Middle frontal gyrus (tissue), 1 donor: ENCODE measurements around the gene RNF212.

Experiments used
- DNase-seq: peaks from one replicate; pipeline ENCODE4 v3.0.0-alpha.2; 2015; ENCODE audit warnings: low spot score; ENCODE audit errors: extremely low spot score

Gene RNF212

GRCh38 chr4:1090465-1091440 lies 22.6 kb downstream of the RNF212 start:
- DNase-seq, result no peak

- DNase-seq, result no peak
Observed at GRCh38 chr4:1090036-1090435, 23.3 kb downstream of the RNF212 start.

- DNase-seq, result no peak
Observed at GRCh38 chr4:1087371-1087770, 26.0 kb downstream of the RNF212 start.

- DNase-seq, result no peak
Observed at GRCh38 chr4:1086011-1086410, 27.4 kb downstream of the RNF212 start.

- no peak for DNase-seq
Observed at GRCh38 chr4:1085404-1085799, 28.0 kb downstream of the RNF212 start.

GRCh38 chr4:1084796-1085403 lies 28.5 kb downstream of the RNF212 start:
- DNase-seq, result no peak

- DNase-seq, result no peak
Observed at GRCh38 chr4:1084394-1084793, 29.0 kb downstream of the RNF212 start.

GRCh38 chr4:1082215-1083182 lies 30.9 kb downstream of the RNF212 start:
- DNase-seq, result no peak

GRCh38 chr4:1081689-1082040 lies 31.7 kb downstream of the RNF212 start:
- no peak for DNase-seq

- DNase-seq, result no peak
Observed at GRCh38 chr4:1080961-1081688, 32.2 kb downstream of the RNF212 start.

GRCh38 chr4:1080432-1080831 lies 32.9 kb downstream of the RNF212 start:
- no peak for DNase-seq

GRCh38 chr4:1079711-1080265 lies 33.6 kb downstream of the RNF212 start:
- no peak for DNase-seq

GRCh38 chr4:1078490-1078889 lies 34.9 kb downstream of the RNF212 start:
- no peak for DNase-seq

GRCh38 chr4:1077711-1078477 lies 35.5 kb downstream of the RNF212 start:
- no peak for DNase-seq

- no peak for DNase-seq
Observed at GRCh38 chr4:1075809-1076699, 37.3 kb downstream of the RNF212 start.

GRCh38 chr4:1075225-1075624 lies 38.1 kb downstream of the RNF212 start:
- no peak for DNase-seq

- no peak for DNase-seq
Observed at GRCh38 chr4:1074077-1074476, 39.3 kb downstream of the RNF212 start.

- no peak for DNase-seq
Observed at GRCh38 chr4:1072830-1073446, 40.4 kb downstream of the RNF212 start.
